Measurements from ENCODE around the gene CCDC92.
"Not testable (repeated sequence)": the region's sequence is repeated elsewhere in the genome, so short reads cannot be mapped to it uniquely, and the experiment has no call there.

CCDC92 gene

GRCh38 chr12:123936471-123936870 is 36.2 kb downstream of the CCDC92 start:
- no peak for DNase-seq

DNA sequence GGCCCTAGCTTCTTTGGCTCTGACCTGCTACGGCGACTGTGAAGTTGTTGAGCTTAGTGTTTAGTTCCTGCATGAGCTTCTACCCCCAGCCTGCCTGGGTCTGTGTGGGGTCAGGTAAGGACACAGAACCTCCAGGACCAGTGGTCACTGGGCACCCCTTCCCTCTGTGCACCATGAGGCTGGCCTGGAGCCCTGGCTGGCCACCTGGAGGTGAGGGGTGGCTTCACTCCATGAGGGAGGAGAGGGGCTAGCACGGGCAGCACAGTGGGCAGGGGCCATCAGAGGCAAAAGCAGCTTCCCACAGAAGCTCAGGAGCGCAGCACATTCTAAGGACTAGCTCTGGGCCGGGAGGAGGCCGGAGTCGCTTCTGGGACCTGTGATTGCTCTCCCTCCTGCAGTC is 36.7 kb downstream of the CCDC92 start:
- no peak for DNase-seq

GRCh38 chr12:123934829-123935228 is 37.8 kb downstream of the CCDC92 start:
- no peak for DNase-seq

- no peak for DNase-seq
Measured at GRCh38 chr12:123934016-123934620, 38.5 kb downstream of the CCDC92 start.

- DNase-seq = no peak
Measured at GRCh38 chr12:123933214-123933613, 39.4 kb downstream of the CCDC92 start.

GRCh38 chr12:123931686-123932321 is 40.8 kb downstream of the CCDC92 start:
- DNase-seq = no peak

DNA sequence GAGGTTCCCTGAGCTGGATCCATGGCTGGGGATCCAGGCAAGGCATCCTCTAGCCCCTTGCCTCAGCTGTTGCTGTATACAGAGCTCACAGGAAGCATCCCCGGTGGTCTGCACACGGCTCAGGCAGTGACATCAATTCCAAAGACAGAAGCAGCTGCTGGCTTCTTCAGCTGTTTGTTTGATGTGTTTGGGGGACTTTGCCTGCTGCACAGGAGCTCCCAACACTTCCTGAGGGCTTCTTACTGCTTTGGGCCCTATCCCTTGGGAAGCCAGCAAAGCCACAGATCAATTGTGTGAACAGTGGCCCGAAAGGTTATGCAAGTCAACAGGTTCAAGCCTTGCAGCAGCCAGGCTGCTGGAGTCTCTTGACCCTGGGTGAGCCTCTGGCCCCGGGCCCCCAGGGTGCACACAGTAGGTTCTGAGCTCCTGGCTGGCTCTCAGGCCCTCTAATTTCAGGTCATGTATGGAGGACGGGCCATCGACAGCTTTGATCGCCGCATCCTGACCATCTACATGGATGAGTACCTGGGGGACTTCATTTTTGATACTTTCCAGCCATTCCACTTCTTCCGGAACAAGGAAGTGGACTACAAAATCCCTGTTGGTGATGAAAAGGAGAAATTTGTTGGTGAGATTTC is 42.6 kb downstream of the CCDC92 start:
- DNase-seq = no peak

DNA sequence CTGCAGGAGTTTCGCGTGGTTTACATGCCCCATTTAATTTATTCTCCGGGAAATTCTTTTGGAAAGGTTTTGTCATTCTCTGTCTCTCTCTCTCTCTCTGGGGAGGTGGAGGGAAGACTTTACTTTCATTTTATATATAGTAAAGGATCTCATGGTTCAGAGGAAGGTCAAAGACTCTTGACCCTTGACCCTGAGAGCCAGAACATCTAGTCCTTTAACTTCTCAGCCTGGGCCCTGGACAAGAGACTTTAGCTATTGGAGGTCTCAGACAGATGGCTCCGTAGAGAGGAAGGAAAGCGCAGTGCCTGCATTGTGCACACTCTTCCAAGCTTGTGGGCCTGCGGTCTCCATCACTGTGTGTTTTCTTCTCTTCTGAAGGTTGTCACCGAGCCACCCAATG is 43.7 kb downstream of the CCDC92 start:
- DNase-seq = no peak

DNA sequence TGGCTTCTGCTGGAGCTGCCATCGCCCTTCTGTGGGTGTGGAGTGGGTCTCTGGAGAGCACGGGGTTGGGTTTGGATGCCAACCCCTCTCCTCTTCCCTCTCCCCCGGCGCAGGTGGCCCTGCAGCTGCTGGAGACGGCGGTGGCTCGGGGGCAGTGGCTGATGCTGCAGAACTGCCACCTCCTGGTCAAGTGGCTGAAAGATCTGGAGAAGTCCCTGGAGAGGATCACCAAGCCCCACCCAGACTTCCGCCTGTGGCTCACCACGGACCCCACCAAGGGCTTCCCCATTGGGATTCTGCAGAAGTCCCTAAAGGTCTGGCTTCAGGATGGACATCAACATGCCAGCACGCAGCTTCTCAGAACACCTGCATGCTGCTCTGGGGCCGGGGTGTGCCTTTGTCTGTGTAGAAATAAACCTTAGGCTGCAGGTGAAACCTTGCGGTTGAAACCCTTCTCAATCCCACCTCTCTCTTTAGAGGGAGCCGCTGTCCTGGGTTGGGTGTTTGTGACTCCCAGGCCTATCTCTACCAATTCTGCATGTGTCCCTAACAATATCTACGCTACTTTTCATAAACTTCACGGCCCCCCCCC is 44.3 kb downstream of the CCDC92 start:
- no peak for DNase-seq

GRCh38 chr12:123924539-123924938 is 48.1 kb downstream of the CCDC92 start:
- no peak for DNase-seq

DNA sequence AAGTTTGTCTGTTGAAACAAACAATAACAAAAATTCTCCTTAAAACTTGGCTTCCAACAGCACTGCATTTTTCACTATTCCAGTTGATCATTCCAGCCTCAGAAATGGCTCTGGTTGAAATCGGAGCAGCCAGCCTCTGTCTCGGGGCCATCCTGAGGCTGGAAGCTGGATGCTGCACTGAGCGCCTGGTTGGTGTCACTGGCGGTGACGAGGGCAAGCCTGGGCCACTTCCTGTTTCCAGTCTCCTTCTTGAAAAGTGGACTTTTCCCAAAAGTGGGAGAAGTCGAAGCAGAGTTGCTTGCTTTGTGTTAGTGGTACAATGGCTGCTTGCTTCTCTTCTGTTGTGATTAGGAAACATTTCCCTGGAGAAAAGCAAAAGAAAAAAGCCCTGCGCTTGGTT is 48.7 kb downstream of the CCDC92 start:
- DNase-seq = no peak

DNA sequence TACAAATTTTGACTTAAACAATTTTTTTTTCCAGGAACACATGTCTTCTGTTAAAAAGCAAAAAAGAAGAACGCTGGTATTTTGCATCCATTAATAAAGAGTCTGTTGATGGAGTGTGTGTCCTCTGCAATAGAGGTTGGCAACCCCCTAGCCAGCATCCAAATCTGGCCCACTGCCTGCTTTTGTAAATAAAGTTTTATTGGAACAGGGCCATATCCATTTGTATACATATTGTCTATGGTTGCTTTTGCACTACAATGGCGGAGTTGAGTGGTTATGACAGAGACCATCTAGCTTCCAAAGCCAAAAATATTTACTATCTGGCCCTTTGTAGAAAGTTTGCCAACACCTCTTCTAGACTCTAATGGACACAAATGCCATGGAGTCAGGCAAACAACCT is 49.6 kb downstream of the CCDC92 start:
- DNase-seq = no peak

- no peak for DNase-seq
Measured at GRCh38 chr12:123919980-123920360, 52.7 kb downstream of the CCDC92 start.

DNA sequence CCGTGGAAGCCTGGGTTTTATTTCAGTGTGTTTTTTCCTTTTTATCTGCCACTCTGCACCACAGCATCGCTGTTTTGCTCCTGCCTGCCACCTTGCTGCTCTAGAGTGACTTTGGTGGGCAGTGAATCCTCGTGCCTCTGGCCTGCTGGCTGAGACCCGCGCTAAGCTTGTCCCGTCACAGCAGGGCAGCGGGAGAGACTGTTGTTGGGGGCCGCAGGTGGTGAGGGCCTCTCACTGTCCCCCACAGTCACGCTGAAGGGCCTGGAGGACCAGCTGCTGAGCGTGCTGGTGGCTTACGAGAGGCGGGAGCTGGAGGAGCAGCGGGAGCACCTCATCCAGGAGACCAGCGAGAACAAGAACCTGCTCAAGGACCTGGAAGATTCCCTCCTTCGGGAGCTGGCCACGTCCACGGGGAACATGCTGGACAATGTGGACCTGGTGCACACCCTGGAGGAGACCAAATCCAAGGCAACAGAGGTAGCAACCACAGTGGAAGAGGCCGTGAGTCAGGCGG is 55.2 kb downstream of the CCDC92 start:
- DNase-seq = no peak

GRCh38 chr12:123916729-123917128 is 55.9 kb downstream of the CCDC92 start:
- no peak for DNase-seq

DNA sequence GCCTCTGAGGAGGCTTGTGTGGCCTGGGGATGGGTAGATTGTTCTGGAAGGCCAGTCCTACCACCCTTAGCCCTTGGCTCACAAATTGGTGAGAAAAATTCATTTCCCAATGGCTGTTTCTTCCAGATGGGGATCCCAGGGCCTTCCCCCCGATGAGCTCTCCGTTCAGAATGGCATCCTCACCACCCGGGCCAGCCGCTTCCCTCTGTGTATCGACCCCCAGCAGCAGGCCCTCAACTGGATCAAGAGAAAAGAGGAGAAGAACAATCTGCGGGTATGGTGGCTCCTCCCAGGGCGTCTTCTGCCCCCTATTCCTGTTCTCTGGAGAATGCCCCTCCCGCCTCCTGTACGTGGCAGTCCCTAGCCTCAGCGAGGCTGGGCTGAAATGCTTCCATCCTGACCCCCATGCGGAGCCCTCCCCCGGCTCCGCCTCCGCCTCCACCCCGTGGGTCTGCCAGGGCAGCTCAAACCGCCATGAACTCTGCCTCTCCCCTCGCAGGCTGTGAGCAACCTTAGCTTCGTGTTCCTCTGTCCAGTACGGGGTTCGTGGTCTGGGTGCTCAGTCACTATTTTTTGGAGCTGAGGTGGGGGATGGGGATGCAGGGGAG is 57.8 kb downstream of the CCDC92 start:
- no peak for DNase-seq

- no peak for DNase-seq
Measured at GRCh38 chr12:123912415-123913380, 59.9 kb downstream of the CCDC92 start.

DNA sequence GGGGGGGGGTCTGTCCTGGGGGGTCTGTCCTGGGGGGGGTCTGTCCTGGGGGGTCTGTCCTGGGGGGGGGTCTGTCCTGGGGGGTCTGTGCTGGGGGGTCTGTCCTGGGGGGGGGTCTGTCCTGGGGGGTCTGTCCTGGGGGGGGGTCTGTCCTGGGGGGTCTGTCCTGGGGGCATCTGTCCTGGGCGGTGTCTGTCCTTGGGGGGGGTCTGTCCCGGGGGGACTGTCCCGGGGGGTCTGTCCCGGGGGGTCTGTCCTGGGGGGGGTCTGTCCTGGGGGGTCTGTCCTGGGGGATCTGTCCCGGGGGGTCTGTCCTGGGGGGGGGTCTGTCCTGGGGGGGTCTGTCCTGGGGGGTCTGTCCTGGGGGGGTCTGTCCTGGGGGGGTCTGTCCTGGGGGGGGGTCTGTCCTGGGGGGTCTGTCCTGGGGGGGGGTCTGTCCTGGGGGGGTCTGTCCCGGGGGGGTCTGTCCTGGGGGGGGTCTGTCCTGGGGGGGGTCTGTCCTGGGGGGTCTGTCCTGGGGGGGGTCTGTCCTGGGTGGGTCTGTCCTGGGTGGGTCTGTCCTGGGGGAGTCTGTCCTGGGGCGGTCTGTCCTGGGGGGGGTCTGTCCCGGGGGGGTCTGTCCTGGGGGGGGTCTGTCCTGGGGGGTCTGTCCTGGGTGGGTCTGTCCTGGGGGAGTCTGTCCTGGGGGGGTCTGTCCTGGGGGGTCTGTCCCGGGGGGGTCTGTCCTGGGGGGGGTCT is 60.8 kb downstream of the CCDC92 start:
- not testable (repeated sequence) for DNase-seq

GRCh38 chr12:123910761-123911193 is 61.9 kb downstream of the CCDC92 start:
- no peak for DNase-seq

GRCh38 chr12:123910057-123910456 is 62.6 kb downstream of the CCDC92 start:
- DNase-seq = no peak

All from cortex of kidney (tissue), 1 donor.